ENCODE measurements around the gene EMC10.
A peak's percentile ranks its signal among the peaks of the same experiment; 100 is the strongest.

The EMC10 gene

DNA sequence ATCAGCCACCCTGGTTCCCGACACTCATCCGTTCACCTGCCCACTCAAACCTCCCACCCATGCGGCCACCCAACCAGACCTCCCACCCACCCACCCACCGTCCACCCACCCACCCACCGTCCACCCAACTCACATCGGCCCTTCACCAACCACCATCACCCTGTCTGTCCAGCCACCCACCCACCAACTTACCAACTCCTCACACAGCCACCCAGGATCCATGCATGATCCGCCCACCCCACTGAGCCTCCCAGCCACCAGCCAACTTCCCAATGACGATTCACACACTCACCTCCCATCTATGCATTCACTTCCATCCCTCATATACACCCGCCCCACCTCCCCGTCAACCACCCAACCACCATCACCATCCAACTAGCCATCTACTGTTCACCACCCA, 30.4 kb downstream of the EMC10 start:
- TF ChIP-seq, protein P1, sequence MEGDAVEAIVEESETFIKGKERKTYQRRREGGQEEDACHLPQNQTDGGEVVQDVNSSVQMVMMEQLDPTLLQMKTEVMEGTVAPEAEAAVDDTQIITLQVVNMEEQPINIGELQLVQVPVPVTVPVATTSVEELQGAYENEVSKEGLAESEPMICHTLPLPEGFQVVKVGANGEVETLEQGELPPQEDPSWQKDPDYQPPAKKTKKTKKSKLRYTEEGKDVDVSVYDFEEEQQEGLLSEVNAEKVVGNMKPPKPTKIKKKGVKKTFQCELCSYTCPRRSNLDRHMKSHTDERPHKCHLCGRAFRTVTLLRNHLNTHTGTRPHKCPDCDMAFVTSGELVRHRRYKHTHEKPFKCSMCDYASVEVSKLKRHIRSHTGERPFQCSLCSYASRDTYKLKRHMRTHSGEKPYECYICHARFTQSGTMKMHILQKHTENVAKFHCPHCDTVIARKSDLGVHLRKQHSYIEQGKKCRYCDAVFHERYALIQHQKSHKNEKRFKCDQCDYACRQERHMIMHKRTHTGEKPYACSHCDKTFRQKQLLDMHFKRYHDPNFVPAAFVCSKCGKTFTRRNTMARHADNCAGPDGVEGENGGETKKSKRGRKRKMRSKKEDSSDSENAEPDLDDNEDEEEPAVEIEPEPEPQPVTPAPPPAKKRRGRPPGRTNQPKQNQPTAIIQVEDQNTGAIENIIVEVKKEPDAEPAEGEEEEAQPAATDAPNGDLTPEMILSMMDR (IDR thresholded peaks at IDR 0.05; ENCODE audit: low read length, missing control alignments) = no peak
- H3K4me3 ChIP-seq (replicated peaks; ENCODE audit: low read depth, low read length) = no peak overlapping the region
- DNase-seq (ENCODE audit: low read depth) = no peak

DNA sequence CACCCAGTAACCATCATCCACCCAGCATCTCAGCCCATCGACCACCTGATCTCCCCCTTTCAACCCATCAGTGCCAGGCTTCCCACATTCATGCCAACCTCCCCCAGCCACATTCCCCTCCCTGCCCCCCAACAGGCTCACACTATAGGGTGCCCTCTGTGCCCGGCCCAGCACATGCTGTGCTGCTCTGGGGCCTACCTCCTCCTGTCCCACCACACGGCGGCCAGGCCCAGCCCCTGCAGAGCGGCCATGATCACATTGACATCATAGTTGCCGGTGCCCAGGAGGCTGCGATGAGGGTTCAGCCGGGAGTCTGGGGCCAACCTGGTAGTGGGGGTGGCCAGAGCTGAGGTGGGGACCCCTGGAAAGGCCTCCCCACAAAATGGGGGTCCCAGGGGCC, 31.1 kb downstream of the EMC10 start:
- TF ChIP-seq, protein P1 (IDR thresholded peaks at IDR 0.05; ENCODE audit: low read length, missing control alignments) = no peak

DNA sequence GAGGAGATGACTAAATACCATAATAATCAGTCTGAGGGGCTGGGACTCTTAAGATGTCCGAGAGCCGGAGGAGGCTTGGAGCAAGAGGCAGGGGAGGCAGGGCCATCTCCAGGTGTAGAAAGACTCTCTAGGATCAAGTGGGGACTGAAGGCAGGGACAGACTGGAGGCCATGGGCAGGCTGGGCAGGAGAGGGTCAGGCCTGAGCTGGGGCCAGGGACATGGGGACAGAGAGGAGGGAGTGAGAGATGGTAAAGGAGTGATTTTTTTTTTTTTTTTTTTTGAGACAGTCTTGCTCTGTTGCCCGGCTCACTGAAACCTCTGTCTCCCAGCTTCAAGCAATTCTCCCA, 32.5 kb downstream of the EMC10 start:
- no peak overlapping the region for H3K4me3 ChIP-seq (replicated peaks; ENCODE audit: low read depth, low read length)
- DNase-seq (ENCODE audit: low read depth) = no peak
- TF ChIP-seq, protein P1 (IDR thresholded peaks at IDR 0.05; ENCODE audit: low read length, missing control alignments) = no peak

More for the DNA sequence above, 31.1 kb downstream of the EMC10 start:
- no peak overlapping the region for H3K4me3 ChIP-seq (replicated peaks; ENCODE audit: low read depth, low read length)
- no peak for DNase-seq (ENCODE audit: low read depth)

GRCh38 chr19:50509366-50509765, 33.1 kb downstream of the EMC10 start:
- no peak overlapping the region for H3K4me3 ChIP-seq (replicated peaks; ENCODE audit: low read depth, low read length)
- TF ChIP-seq, protein P1 (IDR thresholded peaks at IDR 0.05; ENCODE audit: low read length, missing control alignments) = no peak
- no peak for DNase-seq (ENCODE audit: low read depth)

DNA sequence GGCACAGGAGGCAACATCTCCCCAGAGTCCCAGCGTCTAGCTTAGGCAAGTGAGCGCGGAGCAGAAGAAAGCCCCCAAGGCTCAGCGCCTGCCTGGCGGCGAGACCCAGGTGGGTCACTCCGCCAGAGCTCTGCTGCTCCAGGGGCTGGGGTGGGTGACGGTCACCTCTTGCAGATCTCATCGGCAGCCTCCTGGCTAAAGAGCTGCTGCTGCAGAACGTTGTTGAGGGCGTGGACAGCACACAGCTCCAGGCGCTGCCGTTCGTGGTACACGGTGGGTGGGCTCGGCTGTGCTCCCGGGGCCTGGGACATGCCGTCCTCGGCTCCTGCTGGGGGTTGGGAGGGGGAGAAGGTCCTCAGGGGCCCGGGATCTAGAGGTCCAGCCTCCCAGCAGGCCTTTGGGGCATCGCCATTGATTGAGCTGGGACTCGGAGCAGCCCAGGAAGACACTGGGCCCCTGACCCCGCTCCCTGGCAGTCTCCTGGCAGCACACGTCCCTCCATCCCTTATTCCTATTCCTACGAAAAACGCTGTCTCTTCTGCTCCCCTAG, 33.9 kb downstream of the EMC10 start:
- peak overlapping the region; percentile 95 for H3K4me3 ChIP-seq (replicated peaks; ENCODE audit: low read depth, low read length)
- TF ChIP-seq, protein P1 (IDR thresholded peaks at IDR 0.05; ENCODE audit: low read length, missing control alignments) = no peak
- no peak for DNase-seq (ENCODE audit: low read depth)

GRCh38 chr19:50510700-50511068, 34.4 kb downstream of the EMC10 start:
- no peak for DNase-seq (ENCODE audit: low read depth)
- TF ChIP-seq, protein P1 (IDR thresholded peaks at IDR 0.05; ENCODE audit: low read length, missing control alignments) = no peak
- H3K4me3 ChIP-seq (replicated peaks; ENCODE audit: low read depth, low read length) = peak overlapping the region; percentile 95

DNA sequence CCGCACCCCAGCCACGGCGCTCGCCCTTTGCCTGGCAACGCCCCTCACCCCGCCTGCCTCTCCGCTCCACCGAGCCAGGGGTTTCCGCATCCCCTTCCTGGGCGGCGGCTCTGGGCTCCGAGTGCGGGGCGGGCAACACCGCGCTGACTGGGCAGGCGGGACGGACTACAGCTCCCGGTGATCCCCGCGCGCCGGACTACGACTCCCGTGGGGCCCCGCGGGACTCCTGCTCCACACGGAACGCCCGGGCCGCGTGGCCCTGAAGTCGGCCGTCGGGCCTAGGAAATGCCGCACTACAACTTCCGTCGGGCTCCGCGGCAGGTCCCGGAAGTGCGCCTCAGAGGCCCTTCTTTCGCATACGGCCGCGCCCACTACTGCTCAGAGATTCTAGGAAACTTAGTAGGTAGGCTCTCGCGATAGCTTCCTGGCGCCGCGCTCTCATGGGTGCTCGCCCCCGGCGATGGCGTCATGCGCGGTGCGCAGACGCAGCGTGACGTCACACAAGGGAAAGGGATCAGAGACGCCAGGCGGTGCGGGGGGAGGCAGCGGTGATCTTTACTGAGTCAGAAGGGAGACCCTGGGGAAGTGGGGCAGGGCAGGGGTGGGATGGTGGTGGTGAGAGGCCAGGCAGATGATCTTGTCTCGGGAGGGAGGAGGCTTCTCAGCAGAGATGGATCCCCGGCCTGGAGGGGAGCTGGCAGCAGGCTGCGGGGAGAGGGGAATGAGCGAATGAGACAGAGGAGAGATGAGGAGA, 34.9 kb downstream of the EMC10 start, which contains the start of gene JOSD2:
JOSD2 (minus strand) TSS at position 123 of the 754 bp plus-strand sequence. CDS start 760 bp downstream, outside the sequence.
- peak within 1 kb of the TSS; percentile 95 for H3K4me3 ChIP-seq (replicated peaks; ENCODE audit: low read depth, low read length)
- TF ChIP-seq, protein P1 (IDR thresholded peaks at IDR 0.05; ENCODE audit: low read length, missing control alignments) = no peak
- DNase-seq (ENCODE audit: low read depth) = peak; percentile 100
